Ovary (tissue), 3 donors: ENCODE results near the gene RANBP17.

ENCODE experiments used
- EP300 ChIP-seq: sonication (generic); formaldehyde crosslinking; IDR thresholded peaks from one replicate; pipeline ENCODE4 v1.6.1; 2017; ENCODE audit warnings: antibody characterized with exemption
- POLR2A ChIP-seq: fragments of 450-650 bp; IDR thresholded peaks from one replicate; pipeline ENCODE4 v1.6.1; 2017; ENCODE audit warnings: antibody characterized with exemption, mild to moderate bottlenecking, moderate library complexity
- TF ChIP-seq, protein P1 (sequence below), 3 donors: fragments of 450-650 bp in 2 of 3; fragments of 200-600 bp in 1 of 3; IDR thresholded peaks; one replicate each; pipeline versions ENCODE4 v1.5.1 to v1.8.0; 2016 to 2022; ENCODE audit warnings: antibody characterized with exemption in 3 of 3, mild to moderate bottlenecking in 1 of 3
- donor health status: DM: no; HTN: no; CAD: no.

DNA sequence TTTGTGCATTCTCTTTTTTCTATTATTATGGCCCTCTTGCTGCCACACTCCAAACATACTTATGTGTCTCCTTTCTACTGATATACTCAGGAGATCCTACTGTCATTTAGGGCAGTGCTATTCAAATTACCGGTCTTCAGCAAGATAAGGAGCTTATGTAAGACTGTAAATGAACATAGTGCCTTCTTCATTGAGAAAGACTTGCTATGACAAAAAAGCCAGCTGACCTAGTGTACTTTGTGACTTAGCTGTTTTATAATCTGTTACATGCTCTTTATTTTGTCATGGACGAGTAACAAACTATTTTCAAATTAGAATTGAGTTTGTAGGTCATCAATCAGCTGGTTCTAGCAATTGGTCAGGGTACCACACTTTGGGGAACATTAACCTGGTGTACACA lies 32.8 kb downstream of the RANBP17 start:
- TF ChIP-seq, protein P1, sequence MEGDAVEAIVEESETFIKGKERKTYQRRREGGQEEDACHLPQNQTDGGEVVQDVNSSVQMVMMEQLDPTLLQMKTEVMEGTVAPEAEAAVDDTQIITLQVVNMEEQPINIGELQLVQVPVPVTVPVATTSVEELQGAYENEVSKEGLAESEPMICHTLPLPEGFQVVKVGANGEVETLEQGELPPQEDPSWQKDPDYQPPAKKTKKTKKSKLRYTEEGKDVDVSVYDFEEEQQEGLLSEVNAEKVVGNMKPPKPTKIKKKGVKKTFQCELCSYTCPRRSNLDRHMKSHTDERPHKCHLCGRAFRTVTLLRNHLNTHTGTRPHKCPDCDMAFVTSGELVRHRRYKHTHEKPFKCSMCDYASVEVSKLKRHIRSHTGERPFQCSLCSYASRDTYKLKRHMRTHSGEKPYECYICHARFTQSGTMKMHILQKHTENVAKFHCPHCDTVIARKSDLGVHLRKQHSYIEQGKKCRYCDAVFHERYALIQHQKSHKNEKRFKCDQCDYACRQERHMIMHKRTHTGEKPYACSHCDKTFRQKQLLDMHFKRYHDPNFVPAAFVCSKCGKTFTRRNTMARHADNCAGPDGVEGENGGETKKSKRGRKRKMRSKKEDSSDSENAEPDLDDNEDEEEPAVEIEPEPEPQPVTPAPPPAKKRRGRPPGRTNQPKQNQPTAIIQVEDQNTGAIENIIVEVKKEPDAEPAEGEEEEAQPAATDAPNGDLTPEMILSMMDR (IDR thresholded peaks at IDR 0.05): no peak
- TF ChIP-seq POLR2A: no peak
- TF ChIP-seq EP300: no peak
